Astrocyte of the spinal cord (primary cell): ENCODE measurements around the gene RIOX2.
"Not testable (repeated sequence)": the region's sequence is repeated elsewhere in the genome, so short reads cannot be mapped to it uniquely, and the experiment has no call there.

Experiments
- DNase-seq: peaks from one replicate; pipeline ENCODE4 v3.0.0; 2011; ENCODE audit warnings: low read depth, low spot score
- H3K4me3 ChIP-seq: 2 replicates; pipeline ENCODE4 v1.5.1; 2011; ENCODE audit warnings: low read depth, mild to moderate bottlenecking, low read length, moderate library complexity
- CTCF ChIP-seq: IDR thresholded peaks from 2 replicates; pipeline ENCODE4 v1.5.1; 2012; ENCODE audit warnings: low read depth, mild to moderate bottlenecking, low read length, inconsistent platforms
- in situ Hi-C: cut with HindIII; loops from 2 replicates; pipeline ENCODE4 v1.10.0; 2017; ENCODE audit warnings: low sequenced_read_pairs

The RIOX2 gene

GRCh38 chr3:97971679-97972567 lies at the start of gene RIOX2:
TSS of gene RIOX2 (minus strand) at chr3:97972431. CDS start at chr3:97967593, 4,838 bp downstream.
- in situ Hi-C loops = no loop called here
- peak within 1 kb of the TSS; percentile 55 for H3K4me3 ChIP-seq
- peak; percentile 21 for TF ChIP-seq CTCF
- DNase-seq = peak; percentile 66

- DNase-seq = no peak
- TF ChIP-seq CTCF = no peak
- no peak overlapping the region for H3K4me3 ChIP-seq
- in situ Hi-C loops = no loop called here
Observed at GRCh38 chr3:98020412-98020811, 48.2 kb upstream of the RIOX2 start.

GRCh38 chr3:98018301-98018700 lies 46.1 kb upstream of the RIOX2 start:
- in situ Hi-C loops = no loop called here
- DNase-seq = no peak
- TF ChIP-seq CTCF = no peak
- no peak overlapping the region for H3K4me3 ChIP-seq

- DNase-seq = no peak
- TF ChIP-seq CTCF = no peak
- in situ Hi-C loops = no loop called here
- H3K4me3 ChIP-seq = no peak overlapping the region
Observed at GRCh38 chr3:98014268-98014585, 42.0 kb upstream of the RIOX2 start.

- DNase-seq = no peak
- TF ChIP-seq CTCF = no peak
- no peak overlapping the region for H3K4me3 ChIP-seq
- in situ Hi-C loops = no loop called here
Observed at GRCh38 chr3:98013411-98014267, 41.4 kb upstream of the RIOX2 start.

- TF ChIP-seq CTCF = no peak
- in situ Hi-C loops = no loop called here
- H3K4me3 ChIP-seq = no peak overlapping the region
- DNase-seq = no peak
Observed at GRCh38 chr3:98012979-98013378, 40.7 kb upstream of the RIOX2 start.

- in situ Hi-C loops, H3K4me3 ChIP-seq, DNase-seq: not testable (repeated sequence)
Observed at GRCh38 chr3:98010883-98011449, 38.7 kb upstream of the RIOX2 start.
